Mucosa of rectum (tissue), 2 donors: ENCODE results near the gene MED27.

Experiments used
- H3K27ac ChIP-seq, 2 donors: one replicate each; pipeline ENCODE4 v1.7.0; 2013; ENCODE audit warnings: inconsistent platforms in 2 of 2, low read depth in 2 of 2, low read length in 2 of 2
- H3K27me3 ChIP-seq, 2 donors: one replicate each; pipeline ENCODE4 v1.7.0; 2013; ENCODE audit warnings: low read length in 2 of 2; ENCODE audit not compliant: control insufficient read depth in 2 of 2, insufficient read depth in 2 of 2
- H3K36me3 ChIP-seq, 2 donors: one replicate each; pipeline ENCODE4 v1.7.0; 2013; ENCODE audit warnings: low read length in 2 of 2; ENCODE audit not compliant: control insufficient read depth in 2 of 2, insufficient read depth in 2 of 2
- H3K4me1 ChIP-seq, 2 donors: one replicate each; pipeline ENCODE4 v1.7.0; 2013; ENCODE audit warnings: low read length in 2 of 2, mild to moderate bottlenecking in 1 of 2; ENCODE audit not compliant: control insufficient read depth in 2 of 2, insufficient read depth in 2 of 2
- H3K4me3 ChIP-seq, 2 donors: one replicate each; pipeline ENCODE4 v1.7.0; 2013; ENCODE audit warnings: low read length in 2 of 2
- H3K9ac ChIP-seq, 2 donors: one replicate each; pipeline ENCODE4 v1.7.0; 2013; ENCODE audit warnings: low read length in 2 of 2, low read depth in 1 of 2, mild to moderate bottlenecking in 1 of 2
- H3K9me3 ChIP-seq, 2 donors: one replicate each; pipeline ENCODE4 v1.7.0; 2013; ENCODE audit warnings: low read length in 2 of 2; ENCODE audit not compliant: control insufficient read depth in 2 of 2
- donor health status: healthy.
- donor health status: Normal muscosa, but diverticular disease.

Gene MED27

DNA sequence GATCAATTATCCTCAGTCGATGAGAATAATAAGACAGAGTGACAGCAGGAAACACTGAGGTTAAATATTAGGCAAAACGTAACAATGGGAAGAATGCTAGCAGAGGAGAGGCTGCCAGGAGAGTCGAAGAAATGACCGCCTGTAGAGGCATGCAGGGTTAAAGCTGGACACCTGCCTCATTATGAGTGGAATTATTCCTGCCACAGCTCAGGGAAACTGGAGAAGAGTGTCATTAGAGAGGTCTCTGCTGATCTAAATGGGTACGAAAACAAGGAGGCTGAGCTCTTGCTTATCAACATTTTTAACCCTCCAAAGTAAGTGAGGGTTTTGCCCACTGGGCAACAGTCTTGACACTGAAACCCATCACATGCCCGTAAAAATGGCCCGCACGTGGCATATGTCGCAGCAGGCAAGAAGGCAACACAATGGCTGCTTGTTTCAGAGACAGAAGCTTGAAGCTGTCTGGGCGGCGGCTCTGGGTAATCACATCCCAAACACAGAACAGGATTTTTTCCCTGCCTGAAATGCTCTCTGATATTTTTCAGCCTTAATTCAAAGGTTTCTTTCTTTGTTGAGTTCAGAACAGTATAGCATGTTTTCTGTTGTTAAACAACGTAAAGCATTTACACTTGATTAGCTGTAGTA, 118.7 kb downstream of the MED27 start:
- no peaks in the 10 kb centered on the region for H3K36me3 ChIP-seq
- no peak overlapping the region for H3K9ac ChIP-seq
- H3K27me3 ChIP-seq, result no peaks in the 10 kb centered on the region
- H3K4me1 ChIP-seq, result no peaks in the 10 kb centered on the region
- no peak overlapping the region for H3K4me3 ChIP-seq
- H3K9me3 ChIP-seq, result no peaks in the 10 kb centered on the region
- H3K27ac ChIP-seq, result no peak overlapping the region

DNA sequence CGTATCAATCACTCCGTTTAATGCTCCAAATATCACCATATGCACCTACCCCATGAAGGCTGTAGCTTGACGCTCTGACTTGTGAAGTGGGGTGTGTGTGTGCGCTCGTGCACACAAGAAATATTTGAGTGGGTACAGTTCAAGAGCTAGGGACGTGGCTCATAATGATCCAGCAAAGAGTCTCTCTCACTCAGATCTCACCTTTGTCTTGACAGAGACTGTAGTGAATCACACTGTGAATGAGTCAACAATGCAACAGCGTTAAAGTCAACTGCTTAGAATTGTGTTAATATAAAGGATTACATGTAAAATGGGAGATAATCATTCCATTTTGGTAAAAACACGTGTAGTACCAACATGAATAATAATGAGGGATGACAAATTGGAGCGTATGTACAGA, 119.4 kb downstream of the MED27 start:
- Histone ChIP-seq H3K4me3 (no peak overlapping the region), H3K36me3 (no peaks in the 10 kb centered on the region), H3K9me3 (no peaks in the 10 kb centered on the region), H3K27ac (no peak overlapping the region), H3K4me1 (no peaks in the 10 kb centered on the region), H3K27me3 (no peaks in the 10 kb centered on the region), H3K9ac (no peak overlapping the region)

- H3K27me3 ChIP-seq, result no peaks in the 10 kb centered on the region
- no peak overlapping the region for H3K9ac ChIP-seq
- no peak overlapping the region for H3K4me3 ChIP-seq
- H3K9me3 ChIP-seq, result no peaks in the 10 kb centered on the region
- no peak overlapping the region for H3K27ac ChIP-seq
- H3K4me1 ChIP-seq, result no peaks in the 10 kb centered on the region
- no peaks in the 10 kb centered on the region for H3K36me3 ChIP-seq
Observed at GRCh38 chr9:131959887-131960286, 119.8 kb downstream of the MED27 start.

DNA sequence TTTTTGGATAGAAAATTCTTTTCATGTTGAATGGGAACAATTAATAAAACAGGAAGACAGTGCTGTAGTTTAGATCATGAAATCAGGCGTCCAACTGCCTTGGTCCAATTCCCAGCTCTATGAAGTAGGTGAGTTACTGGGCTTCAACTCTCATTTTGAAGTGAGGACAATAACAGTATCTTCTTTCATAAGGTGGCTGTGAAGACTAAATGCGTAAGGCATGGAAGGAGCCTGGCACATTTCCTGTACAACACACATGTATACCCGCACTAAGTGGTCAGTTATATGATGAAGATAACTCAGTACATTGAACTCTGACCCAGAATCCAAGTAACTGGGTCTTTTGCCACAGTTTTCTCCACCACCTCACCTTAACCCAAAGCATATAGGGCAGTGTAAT, 120.6 kb downstream of the MED27 start:
- Histone ChIP-seq H3K27me3 (no peaks in the 10 kb centered on the region), H3K9ac (no peak overlapping the region), H3K27ac (no peak overlapping the region), H3K9me3 (no peaks in the 10 kb centered on the region), H3K36me3 (no peaks in the 10 kb centered on the region), H3K4me3 (no peak overlapping the region), H3K4me1 (no peaks in the 10 kb centered on the region)

DNA sequence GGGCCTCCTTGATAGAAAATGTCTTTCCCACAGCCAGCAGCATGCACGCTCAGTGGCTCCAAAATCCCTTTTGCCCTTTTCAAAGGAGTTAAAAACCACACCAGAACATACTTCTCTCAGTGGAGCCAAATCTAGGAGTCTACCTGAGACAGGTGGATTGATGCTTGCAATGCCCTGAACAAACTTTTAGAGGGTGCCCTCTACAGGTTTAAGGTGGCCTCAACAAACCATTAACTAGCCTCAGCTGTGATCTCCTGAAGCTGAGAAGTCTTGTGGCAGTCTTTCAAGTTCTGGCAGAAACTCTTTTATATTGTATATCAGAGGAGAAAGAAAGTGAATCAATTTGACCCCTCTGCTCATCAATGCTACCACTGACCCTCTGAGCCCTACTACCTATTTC, 125.4 kb downstream of the MED27 start:
- Histone ChIP-seq H3K4me3 (no peak overlapping the region), H3K9me3 (no peaks in the 10 kb centered on the region), H3K9ac (no peak overlapping the region), H3K27ac (no peak overlapping the region), H3K4me1 (no peaks in the 10 kb centered on the region), H3K36me3 (no peaks in the 10 kb centered on the region), H3K27me3 (no peaks in the 10 kb centered on the region)

DNA sequence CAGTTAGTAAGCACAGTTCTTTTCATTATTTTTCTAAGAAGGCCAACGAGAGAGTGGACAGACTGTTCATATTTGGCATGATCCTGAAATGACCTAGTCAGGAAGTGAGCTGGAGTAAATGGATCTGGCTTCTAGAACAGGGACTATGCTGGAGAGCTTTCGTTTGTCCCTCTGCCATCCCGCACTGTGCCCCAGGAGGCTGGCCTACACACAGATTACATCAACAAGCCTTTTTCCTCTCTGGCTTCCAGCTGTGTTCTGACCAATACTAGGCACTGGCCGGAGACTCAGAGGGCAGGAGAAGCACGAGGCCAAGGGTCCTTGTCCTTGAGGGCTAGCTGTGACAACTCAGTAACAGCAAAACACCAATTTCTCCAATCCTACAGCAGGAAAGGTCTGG, 127.8 kb downstream of the MED27 start:
- no peaks in the 10 kb centered on the region for H3K27me3 ChIP-seq
- H3K4me3 ChIP-seq, result no peak overlapping the region
- no peaks in the 10 kb centered on the region for H3K4me1 ChIP-seq
- no peaks in the 10 kb centered on the region for H3K9me3 ChIP-seq
- no peak overlapping the region for H3K27ac ChIP-seq
- H3K9ac ChIP-seq, result no peak overlapping the region
- H3K36me3 ChIP-seq, result no peaks in the 10 kb centered on the region

DNA sequence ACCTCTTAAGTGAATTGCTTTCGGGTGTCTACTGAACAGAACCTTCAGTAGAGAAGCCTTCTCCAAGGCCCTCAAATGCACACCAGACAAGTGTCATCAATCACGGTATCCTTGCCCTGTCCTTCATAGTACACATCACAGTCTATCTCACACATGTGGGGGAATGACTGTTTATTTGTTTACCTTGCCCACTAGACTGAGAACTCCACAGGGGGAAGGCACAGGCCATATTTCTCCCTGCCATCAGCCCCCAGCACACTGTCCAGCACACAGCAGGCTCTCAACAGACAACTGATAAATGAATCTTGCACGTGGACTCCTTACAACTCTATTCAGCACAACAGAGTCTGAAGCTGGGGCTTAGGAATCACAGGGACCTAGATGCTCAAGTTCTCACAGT, 128.5 kb downstream of the MED27 start:
- no peaks in the 10 kb centered on the region for H3K36me3 ChIP-seq
- H3K27me3 ChIP-seq, result no peaks in the 10 kb centered on the region
- no peak overlapping the region for H3K9ac ChIP-seq
- H3K9me3 ChIP-seq, result no peaks in the 10 kb centered on the region
- H3K27ac ChIP-seq, result no peak overlapping the region
- no peak overlapping the region for H3K4me3 ChIP-seq
- no peaks in the 10 kb centered on the region for H3K4me1 ChIP-seq

- Histone ChIP-seq H3K27me3 (no peaks in the 10 kb centered on the region), H3K4me1 (no peaks in the 10 kb centered on the region), H3K9me3 (no peaks in the 10 kb centered on the region), H3K4me3 (no peak overlapping the region), H3K36me3 (no peaks in the 10 kb centered on the region), H3K27ac (no peak overlapping the region), H3K9ac (no peak overlapping the region)
Observed at GRCh38 chr9:131950487-131950886, 129.2 kb downstream of the MED27 start.

- Histone ChIP-seq H3K36me3 (no peaks in the 10 kb centered on the region), H3K27me3 (no peaks in the 10 kb centered on the region), H3K4me3 (no peak overlapping the region), H3K9ac (no peak overlapping the region), H3K4me1 (no peaks in the 10 kb centered on the region), H3K27ac (no peak overlapping the region), H3K9me3 (no peaks in the 10 kb centered on the region)
Observed at GRCh38 chr9:131946180-131946579, 133.5 kb downstream of the MED27 start.

DNA sequence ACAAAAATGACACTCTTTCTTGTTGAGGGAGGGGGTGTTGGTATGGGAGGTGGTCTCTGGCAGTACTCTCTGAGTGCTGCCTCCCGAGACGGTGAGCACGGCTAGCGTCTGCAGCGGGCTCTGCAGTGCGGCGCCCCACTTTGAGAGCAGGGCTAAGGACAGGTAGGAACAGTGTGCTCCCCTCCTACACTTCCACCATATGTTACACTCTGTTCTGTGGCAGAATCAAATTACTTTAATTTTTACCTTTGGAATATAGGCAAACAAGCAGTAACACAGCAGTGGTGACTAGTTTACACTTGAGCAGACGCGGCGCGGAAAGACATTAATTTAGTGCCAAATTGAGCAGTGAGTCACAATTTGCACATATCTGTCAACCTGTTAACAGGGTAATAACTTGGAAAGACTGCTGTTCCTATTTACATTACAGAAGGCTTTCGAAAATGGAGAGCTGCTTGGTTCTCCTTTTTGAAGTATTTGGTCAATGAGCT, 136.3 kb downstream of the MED27 start:
- H3K36me3 ChIP-seq, result no peaks in the 10 kb centered on the region
- H3K4me1 ChIP-seq, result no peaks in the 10 kb centered on the region
- no peaks in the 10 kb centered on the region for H3K9me3 ChIP-seq
- no peaks in the 10 kb centered on the region for H3K27me3 ChIP-seq
- H3K9ac ChIP-seq, result no peak overlapping the region
- no peak overlapping the region for H3K4me3 ChIP-seq
- no peak overlapping the region for H3K27ac ChIP-seq
